Colon (tissue), 2 donors: Measurements from ENCODE around the gene THAP10.
"Not testable (repeated sequence)": the region's sequence is repeated elsewhere in the genome, so short reads cannot be mapped to it uniquely, and the experiment has no call there.

ENCODE experiments used
- FAIRE-seq: peaks from 2 replicates; lab custom pipeline; 2012; peaks lifted over from hg19 to GRCh38; lab: Jason Lieb, UNC
- donor health status: control.
- donor health status: control.

THAP10 gene

DNA sequence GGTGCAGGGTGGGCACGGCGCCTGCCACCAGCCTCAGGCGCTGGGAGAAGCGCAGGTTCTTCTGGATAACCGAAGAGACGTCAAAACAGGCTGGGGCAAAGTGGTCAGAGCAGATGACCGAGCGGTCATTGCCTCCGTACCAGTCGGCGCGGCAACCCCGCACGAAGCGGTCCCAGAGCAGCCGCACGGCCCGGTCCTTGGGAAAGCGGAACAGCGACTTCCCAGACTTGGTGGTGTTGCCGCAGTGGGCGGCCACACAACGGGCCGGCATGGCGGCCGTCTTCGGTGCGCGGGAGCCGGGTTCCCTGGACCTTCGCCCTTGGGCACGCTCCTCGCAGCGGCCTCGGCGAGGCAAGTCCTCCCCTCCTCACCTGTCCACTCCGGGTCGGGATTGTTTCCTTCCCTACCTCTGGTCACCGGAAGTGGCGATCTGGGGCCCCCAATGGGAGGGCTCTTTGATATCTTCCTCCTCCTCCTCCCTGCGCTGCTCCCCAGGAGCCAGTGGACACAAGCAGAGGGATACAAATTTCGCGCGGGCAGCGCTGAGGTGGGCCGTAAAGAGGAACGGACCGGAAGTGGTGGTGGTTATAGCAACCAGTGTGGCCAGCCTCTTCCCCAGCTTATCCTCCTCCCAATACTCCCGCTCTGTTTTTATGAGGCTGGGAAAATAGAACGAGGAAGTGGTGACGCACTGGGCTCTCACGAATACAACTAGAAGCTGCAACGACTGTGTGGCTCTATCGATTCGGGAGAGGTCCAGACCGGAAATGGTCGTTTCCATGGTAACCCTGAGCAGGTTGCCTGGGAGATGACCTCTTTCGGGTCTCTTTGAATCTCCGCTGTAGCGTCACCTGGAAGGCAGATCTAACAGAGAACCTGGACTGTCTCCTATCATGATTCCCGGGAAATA lies at the start of gene THAP10, which contains the start of gene LRRC49:
THAP10 (minus strand) TSS at position 432 of the 910 bp plus-strand sequence; CDS start at position 271, 161 bp downstream.
LRRC49 (plus strand) TSS at position 825 of the 910 bp plus-strand sequence; CDS start at position 894, 69 bp downstream.
- no peak for FAIRE-seq

GRCh38 chr15:70936326-70936725 lies 44.1 kb upstream of the THAP10 start:
- no peak for FAIRE-seq

DNA sequence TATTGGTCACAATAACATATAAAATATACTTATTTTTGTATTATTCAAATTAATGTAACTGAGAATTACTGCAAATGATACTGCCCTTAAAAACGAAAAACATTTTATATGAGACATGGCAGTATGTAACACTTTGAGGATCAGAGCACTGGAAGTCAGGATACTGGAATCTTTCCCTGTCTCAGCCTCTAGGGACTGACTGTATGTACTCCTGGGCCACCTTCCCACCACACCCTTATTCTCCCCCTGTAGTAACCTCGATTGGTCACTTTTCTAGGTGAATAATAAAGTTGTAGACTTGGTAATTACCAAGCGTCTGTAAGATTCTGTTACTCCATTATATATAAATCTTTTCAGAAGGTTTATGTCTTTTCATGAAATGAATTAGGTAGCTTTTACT lies 43.4 kb upstream of the THAP10 start:
- no peak for FAIRE-seq

DNA sequence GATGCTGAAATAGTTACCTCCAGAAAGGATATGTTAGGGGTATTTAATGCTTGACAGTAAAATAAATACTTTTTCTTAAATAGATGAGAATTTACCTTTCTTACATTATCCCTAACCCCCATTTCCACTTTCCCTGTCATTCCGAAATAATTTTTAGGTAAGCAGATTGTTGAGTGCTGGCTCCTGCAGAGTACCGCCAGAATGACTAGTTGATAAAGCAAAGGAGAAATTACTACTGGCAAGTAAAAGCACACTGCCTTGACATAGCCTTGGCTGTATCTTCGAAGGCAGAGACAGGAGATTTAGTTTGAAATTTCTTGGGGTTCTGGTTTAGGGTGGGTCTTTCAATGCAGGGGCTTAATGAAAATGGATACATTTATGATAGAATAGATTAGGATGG lies 41.2 kb upstream of the THAP10 start:
- FAIRE-seq, result no peak

- FAIRE-seq, result no peak
Measured at GRCh38 chr15:70932397-70932796, 40.2 kb upstream of the THAP10 start.

- FAIRE-seq, result no peak
Measured at GRCh38 chr15:70931821-70932220, 39.6 kb upstream of the THAP10 start.

GRCh38 chr15:70926914-70927313 lies 34.7 kb upstream of the THAP10 start:
- not testable (repeated sequence) for FAIRE-seq

- FAIRE-seq, result no peak
Measured at GRCh38 chr15:70923311-70924080, 31.3 kb upstream of the THAP10 start.

DNA sequence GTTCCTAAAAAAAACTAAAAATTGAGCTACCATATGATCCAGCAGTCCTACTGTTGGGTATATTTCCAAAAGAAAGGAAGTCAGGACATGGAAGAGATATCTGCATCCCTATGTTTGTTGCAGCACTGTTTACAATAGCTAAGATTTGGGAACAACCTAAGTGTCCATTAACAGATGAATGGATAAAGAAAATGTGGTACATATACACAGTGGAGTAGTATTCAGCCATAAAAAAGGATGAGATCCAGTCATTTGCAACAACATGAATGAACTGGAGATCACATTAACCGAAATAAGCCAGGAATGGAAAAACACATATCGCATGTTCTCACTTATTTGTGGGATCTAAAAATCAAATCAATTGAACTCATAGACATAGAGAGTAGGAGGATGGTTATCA lies 29.9 kb upstream of the THAP10 start:
- no peak for FAIRE-seq

DNA sequence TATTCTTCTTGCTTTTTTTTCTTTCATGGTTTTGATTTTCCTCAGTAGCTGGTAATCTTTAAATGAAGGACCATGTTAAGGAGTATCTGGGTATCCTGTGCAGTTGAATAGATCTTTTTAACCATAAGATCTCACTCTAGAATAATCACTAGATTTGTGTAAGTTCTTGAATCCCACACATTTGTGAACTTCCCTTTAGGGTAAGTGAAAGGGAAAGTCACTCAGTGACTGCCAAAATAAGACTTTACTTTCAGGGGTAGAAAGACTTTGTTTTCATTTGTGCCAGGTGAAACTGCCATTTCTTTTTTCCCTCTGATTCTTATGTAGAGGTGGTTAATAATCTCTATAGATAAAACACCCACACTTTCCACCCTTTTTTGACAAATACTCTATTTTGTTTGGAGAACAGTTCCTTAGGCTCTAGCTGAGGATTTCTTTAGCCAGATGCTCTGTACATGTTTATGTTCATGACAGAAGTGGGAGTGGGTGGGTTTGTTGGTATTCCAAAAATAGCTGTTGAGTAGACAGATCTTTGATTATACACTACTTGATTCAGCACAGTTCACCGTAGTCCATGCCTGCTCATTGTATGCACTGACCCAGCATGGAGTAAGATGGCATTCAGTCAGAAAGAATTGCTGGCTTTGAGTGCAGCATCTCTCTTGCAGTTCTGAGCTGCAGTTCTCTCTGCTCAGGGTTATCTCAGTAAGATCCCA lies 28.9 kb upstream of the THAP10 start:
- FAIRE-seq, result no peak

DNA sequence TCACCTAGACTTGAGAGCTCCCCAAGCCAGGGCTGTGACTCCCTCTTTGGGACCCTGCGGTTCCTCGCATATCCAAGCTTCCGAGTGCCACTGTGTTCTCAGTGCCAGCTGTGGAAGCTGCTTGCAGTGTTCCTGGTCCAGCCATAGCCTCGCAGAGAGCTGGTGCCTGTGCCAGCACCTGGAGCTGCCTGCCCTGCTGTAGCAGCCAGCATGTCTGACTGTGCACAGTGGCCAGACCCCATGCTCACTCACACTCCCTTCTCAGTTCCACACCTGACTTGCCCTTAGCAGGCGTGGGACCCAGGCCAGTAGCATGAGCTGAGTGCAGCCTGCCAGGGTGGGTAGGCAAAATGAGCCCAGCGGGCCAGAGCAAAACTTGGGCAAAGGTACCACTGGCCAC lies 25.7 kb upstream of the THAP10 start:
- no peak for FAIRE-seq

- FAIRE-seq, result no peak
Measured at GRCh38 chr15:70916531-70916930, 24.3 kb upstream of the THAP10 start.

DNA sequence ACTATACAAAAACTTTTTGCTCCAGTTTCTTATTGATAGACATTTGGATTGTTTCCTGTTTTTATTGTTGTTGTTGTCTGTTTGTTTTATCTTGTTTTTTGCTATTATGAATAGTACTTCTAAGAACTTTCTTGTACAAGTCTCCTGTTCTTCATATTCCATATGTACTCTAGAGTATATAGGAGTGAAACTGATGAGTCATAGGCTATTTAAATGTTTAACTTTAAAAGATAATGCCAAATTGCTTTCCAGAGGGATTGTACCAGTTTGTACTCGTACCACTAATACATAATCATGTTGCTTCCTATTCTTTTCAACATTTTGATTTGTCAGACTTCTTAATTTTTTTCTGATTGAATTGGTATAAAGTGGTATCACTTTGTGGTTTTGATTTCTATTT lies 20.0 kb upstream of the THAP10 start:
- FAIRE-seq, result no peak

GRCh38 chr15:70910958-70911357 lies 18.7 kb upstream of the THAP10 start:
- no peak for FAIRE-seq

GRCh38 chr15:70907784-70908471 lies 15.7 kb upstream of the THAP10 start:
- no peak for FAIRE-seq

DNA sequence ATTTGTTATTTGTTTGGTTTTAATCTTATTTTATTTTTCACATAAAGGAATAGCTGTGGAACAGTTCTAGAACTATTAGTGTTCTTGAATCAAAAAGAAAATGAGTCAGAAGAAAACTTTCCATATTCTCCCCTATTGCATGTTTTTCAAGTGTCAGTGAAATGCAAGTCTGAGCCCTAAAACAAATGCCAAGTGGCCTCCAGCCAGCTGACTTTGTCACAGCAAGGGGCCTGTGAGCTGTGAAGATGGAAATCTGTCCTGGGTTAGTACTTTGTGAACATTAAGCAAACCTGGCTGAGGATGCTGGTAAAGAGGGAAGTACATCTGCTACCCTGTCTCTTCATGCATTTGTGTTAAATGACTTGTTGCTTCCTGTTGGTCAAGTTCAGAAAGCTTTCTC lies 14.6 kb upstream of the THAP10 start:
- no peak for FAIRE-seq

DNA sequence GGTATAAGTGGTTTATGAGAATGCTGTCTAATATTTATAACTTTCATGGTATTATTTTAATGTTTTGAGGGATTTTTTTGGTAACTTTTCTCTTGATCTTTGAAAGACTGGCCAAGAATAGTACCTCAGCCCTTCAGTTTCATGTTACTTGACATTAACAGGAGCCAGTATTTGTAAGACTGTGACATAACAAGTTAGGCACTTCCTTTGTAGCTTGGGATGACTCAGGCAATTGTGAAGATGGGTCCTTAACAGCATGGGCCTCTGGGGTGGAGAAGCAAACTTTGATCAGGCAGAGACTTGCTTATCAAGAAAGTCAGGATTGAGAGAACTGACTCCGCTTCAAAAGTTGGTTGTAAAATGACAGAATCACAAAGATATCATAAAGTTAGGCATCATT lies 9.9 kb upstream of the THAP10 start:
- FAIRE-seq, result no peak

- peak; percentile 66 for FAIRE-seq
Measured at GRCh38 chr15:70892912-70893560, 803 bp upstream of the THAP10 start.

- FAIRE-seq, result no peak
Measured at GRCh38 chr15:70882361-70882760, 9.9 kb downstream of the THAP10 start.

DNA sequence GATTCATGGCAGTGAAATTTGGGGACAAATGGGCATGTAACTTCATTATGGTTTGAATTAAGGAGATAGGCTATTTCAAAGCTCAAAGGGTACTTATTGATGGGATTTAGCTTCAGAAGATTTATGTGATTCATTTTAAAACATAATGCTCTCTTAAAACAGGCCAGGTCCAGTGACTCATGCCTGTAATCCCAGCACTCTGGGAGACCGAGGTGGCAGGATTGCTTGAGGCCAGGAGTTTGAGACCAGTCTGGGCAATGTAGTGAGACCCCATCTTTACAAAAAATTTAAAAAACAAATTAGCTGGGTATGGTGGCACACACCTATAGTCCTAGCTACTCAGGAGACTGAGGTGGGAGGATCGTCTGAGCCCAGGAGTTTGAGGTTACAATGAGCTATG lies 11.5 kb downstream of the THAP10 start:
- no peak for FAIRE-seq

DNA sequence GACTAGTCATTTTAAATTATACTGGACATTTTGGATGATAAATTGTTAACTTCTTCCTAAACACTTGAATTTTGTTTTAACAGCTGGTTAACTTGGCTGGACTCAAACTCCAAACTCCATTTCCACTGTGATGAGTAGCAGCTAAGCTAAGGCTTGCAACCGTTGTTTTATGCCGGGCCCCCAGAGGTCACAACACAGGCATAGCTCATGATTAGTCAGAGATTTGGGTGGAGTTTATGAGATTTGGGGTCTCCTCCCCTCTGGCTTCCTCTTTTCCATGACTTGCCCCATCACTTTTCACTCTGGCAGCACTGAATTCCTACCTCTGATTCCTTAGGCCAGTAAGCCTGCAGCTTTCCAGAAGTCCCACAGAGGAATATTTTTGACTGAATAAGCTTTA lies 12.8 kb downstream of the THAP10 start:
- FAIRE-seq, result no peak
